ENCODE measurements around the gene ZNF785. TPM values are rescaled to one million over a fixed set of nuclear protein-coding genes. Genes with fewer than 3 reads are reported as not detected.

The ZNF785 gene
- total RNA-seq, 4 donors from 2014 or later: 2.7 to 10.9 (median 5.6) TPM

- H3K4me3 ChIP-seq: no peak overlapping the region
- 90 to 92% methylated on average over 5 to 9 of the region's 18 CpGs for WGBS, 2 donors
- H3K36me3 ChIP-seq: peaks cover 9 to 39% (median 15%) of the 10 kb centered on the region in 3 donors
- no peaks in the 10 kb centered on the region for H3K27me3 ChIP-seq
- no peak overlapping the region for H3K27ac ChIP-seq
- intact Hi-C loops (cut with DNase I): no loop called here
- no peak for TF ChIP-seq POLR2A (IDR thresholded peaks at IDR 0.05)
- TF ChIP-seq CTCF (IDR thresholded peaks at IDR 0.05): no peak
- H3K9me3 ChIP-seq: no peaks in the 10 kb centered on the region
- DNase-seq: no peak
- peaks cover 15 to 48% (median 16%) of the 10 kb centered on the region in 3 donors for H3K4me1 ChIP-seq
Observed at GRCh38 chr16:30554557-30555314, 30.8 kb downstream of the ZNF785 start.

GRCh38 chr16:30553393-30553899 lies 32.1 kb downstream of the ZNF785 start:
- TF ChIP-seq CTCF (IDR thresholded peaks at IDR 0.05) (no peak), POLR2A (IDR thresholded peaks at IDR 0.05) (no peak)
- DNase-seq: no peak
- no peak overlapping the region for H3K4me3 ChIP-seq
- intact Hi-C loops (cut with DNase I): no loop called here
- no peaks in the 10 kb centered on the region for H3K9me3 ChIP-seq
- H3K27ac ChIP-seq: no peak overlapping the region
- no peaks in the 10 kb centered on the region for H3K27me3 ChIP-seq
- peaks cover 12 to 41% (median 15%) of the 10 kb centered on the region in 3 donors for H3K4me1 ChIP-seq
- peaks cover 9 to 39% (median 15%) of the 10 kb centered on the region in 3 donors for H3K36me3 ChIP-seq
- WGBS, 2 donors: 84 to 90% methylated on average over 2 of the region's 2 CpGs

- TF ChIP-seq POLR2A (IDR thresholded peaks at IDR 0.05): no peak
- TF ChIP-seq CTCF (IDR thresholded peaks at IDR 0.05): no peak
- peak overlapping the region in 1 of 4 donors; percentile 14 for H3K27ac ChIP-seq
- intact Hi-C loops (cut with DNase I): no loop called here
- DNase-seq: no peak
- H3K4me3 ChIP-seq: no peak overlapping the region
- H3K36me3 ChIP-seq: peaks cover 9 to 39% (median 15%) of the 10 kb centered on the region in 3 donors
- peaks cover 12 to 41% (median 15%) of the 10 kb centered on the region in 3 donors for H3K4me1 ChIP-seq
- H3K9me3 ChIP-seq: no peaks in the 10 kb centered on the region
- H3K27me3 ChIP-seq: no peaks in the 10 kb centered on the region
- 76 to 80% methylated on average over 1 to 3 of the region's 4 CpGs for WGBS, 2 donors
Observed at GRCh38 chr16:30552956-30553355, 32.5 kb downstream of the ZNF785 start.

GRCh38 chr16:30551781-30552180 lies 33.7 kb downstream of the ZNF785 start:
- TF ChIP-seq CTCF (IDR thresholded peaks at IDR 0.05) (no peak), POLR2A (IDR thresholded peaks at IDR 0.05) (no peak)
- intact Hi-C loops (cut with DNase I): no loop called here
- DNase-seq: no peak
- Histone ChIP-seq H3K27me3 (no peaks in the 10 kb centered on the region), H3K4me3 (no peak overlapping the region), H3K36me3 (peaks cover 9 to 39% (median 15%) of the 10 kb centered on the region in 3 donors), H3K27ac (peak overlapping the region in 1 of 4 donors; percentile 30), H3K4me1 (peaks cover 3 to 31% (median 8%) of the 10 kb centered on the region in 3 donors), H3K9me3 (no peaks in the 10 kb centered on the region)
- WGBS, 2 donors: 69 to 77% methylated on average over 3 of the region's 3 CpGs
